GM21529 (cell line): Measurements from ENCODE around the gene THAP7.
A peak's percentile ranks its signal among the peaks of the same experiment; 100 is the strongest.

Experiments
- ATAC-seq: cut with Tn5 transposase; IDR thresholded peaks from one replicate; pipeline ENCODE4 v1.9.1; 2021; ENCODE audit not compliant: unreplicated experiment

The THAP7 gene

DNA sequence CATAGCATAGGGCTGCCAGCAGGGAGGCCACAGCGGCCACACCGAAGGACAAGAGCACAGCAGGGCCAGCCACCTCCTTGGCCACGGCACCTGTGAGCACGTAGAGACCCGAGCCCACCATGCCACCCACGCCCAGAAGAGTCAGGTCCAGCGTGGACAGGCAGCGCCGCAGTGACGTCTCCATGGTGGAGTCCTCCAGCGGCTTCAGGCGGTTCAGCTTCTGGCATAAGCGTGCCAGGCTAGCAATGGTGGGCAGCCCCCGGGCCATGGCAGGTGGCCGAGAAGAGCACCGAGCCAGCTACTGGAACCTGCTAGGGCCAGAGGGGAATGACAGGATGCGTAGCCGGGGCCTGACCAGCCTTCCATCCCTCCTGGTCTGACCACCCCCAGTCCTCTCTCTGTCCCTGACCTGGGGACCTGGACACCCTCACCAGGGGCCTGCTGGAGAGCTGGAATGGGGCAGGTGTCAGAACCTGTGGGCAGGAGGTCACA is 29.7 kb upstream of the THAP7 start:
- no peak for ATAC-seq

DNA sequence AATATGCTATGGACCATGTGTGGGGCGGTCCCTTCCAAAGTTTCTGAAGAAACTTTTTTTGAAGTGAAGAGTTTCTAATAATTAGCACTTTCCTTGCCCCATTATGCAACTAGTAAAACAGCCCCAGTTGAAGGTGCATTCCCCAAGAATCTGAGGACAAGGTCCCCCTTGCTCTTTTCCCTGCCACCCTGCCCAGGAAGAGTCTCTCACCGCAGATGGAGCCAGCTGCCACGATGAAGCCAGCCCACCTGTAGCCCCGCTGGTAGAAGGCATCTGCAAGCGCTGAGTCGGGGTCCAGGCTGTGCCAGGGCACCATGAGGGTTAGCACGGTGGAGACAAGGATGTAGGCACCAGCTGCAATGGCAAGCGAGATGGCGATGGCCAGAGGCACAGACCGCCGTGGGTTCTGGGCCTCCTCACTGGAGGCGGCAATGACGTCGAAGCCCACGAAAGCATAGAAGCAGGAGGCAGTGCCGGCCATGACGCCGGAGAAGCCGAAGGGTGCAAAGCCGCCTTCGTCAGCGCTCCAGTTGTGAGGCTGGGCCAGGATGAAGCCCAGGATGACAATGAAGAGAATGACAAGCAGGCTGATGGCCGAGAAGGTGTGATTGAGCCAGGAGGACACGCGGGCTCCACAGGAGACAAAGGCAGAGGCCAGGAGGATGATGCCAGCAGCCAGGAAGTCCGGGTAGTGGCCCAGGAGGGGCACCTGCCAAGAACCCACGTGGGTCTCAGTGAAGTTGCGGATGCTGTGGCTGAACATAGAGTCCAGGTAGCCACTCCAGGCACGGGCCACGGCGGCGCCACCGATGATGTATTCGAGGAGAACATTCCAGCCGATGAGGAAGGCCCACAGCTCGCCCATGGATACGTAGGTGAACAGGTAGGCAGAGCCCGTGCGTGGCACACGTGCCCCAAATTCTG is 29.0 kb upstream of the THAP7 start:
- no peak for ATAC-seq

DNA sequence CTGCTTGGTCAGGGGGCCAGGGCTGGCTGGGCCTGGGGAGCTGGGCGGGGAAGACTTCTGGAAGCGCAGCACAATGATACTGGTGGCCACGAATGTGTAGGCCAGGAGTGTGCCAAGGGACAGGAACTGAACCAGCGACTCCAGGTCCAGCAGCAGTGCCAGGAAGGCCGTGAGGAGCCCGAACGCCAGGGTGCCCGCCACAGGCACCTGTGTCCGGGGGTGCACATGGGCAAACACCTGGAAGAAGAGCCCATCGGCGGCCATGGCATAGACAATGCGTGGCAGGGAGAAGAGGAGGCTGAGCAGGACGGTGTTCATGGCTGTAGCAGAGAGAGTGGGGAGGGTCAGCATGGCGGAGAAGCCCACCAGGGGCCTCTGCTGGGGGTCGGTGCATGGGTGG is 28.1 kb upstream of the THAP7 start:
- no peak for ATAC-seq

DNA sequence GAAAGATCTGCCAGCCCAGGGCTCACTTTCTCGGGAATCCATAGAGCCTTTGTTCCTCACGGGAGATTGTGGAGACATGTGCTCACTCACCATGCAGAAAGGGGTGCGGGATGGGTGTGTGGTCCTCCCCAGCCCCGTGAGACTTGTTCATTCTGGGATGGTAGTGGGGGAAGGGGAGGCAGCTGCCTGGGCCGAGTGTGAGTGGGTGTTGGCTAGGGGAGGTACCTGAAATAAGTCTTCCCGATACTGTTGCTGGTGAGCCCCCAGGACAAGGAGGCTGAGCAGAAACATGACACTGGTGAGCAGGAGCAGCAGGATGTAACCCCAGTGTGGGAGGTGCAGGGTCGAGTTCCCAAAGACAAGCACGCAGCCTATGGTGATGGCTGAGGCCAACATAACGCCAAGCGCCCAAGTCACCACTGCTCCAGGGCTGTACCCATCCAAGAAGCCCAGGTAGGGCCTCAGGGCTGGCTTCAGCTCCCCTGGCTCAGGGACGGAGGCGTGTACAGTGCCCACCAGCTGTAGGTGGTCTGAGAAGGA is 27.6 kb upstream of the THAP7 start:
- no peak for ATAC-seq

DNA sequence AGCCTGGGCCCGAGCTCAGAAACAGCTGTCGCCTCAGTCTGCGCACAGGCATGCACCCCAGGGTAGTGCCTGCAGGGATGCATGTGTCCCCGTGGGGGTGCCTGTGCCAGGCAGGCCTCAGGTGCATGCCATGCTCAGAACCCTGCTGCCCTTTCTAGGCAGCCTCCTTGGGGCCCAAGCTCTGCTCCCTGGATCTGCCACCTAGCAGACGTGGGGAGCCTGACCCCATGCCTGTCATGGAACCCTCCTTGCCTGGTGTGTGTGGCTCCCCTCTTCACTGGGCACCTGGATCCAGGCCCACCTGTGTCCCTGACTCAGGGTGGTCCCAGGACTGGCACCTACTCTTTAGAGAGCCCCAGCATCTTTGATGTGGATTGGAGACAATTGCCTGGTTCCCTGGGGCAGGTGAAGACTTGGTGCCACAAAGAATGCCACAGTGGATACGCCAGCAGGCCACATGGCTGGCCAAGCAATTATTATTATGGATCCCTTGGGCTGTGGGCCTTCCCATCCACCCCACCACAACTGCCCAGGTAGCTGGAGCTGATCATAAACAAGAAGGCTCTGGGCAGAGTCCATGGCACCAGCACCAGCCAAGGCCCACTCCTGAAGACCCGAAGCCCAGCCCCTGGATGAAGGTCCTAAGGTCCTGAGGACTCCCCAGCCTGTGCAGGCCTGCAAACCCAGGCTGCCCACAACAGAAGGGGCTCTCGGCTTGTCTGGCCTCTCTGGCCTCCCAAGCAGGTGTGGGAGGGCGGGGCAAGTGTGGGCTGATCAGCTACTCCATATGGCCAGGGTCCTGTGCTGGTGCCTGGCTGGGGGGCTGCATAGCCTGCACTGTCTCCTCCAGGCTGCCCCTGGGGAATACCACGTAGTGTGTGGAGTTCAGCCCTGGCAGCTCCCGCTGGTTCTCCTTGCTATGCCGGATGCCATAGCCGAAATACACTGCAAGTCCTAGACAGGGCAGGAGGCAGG is 26.6 kb upstream of the THAP7 start:
- no peak for ATAC-seq

DNA sequence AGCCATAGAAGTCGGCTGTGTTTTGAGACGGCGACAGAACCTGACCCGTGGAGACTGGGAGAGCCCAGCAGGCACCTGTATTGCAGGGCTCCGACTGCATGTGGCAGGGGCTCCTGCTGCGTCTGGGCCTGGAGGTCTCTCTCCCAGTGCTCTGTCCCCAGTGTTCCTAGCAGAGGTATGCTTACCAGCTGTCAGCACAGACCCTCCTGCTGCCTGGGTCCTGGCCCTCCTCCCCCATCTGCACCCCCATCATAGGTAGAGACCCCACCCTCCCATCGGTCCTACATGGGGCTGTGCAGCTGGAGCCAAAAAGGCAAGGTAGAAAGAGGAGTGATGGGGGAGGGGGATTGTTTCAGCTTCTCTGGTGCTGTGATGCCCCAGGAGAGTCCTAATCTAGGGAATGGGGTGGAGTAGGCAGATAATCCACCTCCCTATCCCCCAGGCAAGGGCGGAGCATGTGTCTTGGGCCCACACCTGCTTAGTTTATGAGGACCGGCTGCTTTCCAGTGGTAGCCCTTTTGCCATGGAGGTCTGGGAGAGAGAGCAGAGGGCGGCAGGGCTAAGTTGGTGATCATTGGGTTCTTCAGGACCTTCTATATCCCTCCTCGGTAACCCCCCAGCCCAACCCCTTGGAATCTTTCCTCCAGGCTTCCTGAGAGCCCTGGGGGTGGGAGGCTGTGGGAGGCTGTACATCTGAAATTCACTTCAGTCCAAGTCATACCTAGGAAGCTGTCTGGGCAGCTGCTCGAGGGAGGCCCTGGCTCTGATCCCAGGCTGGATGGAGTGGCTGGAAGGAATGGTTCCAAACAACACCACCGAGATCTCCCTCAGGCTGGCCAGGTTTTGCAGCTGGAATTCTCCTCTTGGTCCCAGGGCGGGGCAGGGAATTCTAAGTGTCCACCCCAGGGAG is 25.1 kb upstream of the THAP7 start:
- no peak for ATAC-seq

DNA sequence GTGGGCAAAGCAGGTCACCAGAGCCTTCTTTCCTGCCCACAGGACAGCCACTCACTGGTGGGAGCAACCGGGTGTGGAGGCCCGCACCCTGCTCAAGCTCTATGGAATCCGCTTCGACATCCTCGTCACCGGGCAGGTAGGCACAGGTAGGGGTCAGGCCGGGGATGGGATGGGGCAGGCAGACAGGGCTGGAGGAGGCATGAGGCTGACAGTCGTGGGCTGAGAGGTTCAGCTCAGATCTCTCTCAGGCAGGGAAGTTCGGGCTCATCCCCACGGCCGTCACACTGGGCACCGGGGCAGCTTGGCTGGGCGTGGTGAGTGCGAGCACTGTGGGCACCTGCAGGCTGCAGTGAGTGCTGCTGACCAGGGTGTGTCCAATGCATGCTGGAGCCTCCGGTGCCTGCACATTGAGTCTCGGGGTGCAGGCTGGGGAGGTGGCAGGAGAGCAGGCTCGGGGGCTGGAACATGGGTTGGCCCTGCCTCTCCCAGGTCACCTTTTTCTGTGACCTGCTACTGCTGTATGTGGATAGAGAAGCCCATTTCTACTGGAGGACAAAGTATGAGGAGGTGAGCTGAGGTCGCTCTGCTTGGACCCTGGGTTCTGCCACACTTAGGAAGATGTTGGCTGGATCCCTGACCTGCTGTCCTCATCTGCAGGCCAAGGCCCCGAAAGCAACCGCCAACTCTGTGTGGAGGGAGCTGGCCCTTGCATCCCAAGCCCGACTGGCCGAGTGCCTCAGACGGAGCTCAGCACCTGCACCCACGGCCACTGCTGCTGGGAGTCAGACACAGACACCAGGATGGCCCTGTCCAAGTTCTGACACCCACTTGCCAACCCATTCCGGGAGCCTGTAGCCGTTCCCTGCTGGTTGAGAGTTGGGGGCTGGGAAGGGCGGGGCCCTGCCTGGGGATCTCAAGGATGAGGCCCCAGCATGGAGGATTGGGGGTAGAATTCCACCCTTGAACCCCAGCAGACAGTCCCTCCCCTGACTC is 24.1 kb upstream of the THAP7 start:
- ATAC-seq, result no peak

DNA sequence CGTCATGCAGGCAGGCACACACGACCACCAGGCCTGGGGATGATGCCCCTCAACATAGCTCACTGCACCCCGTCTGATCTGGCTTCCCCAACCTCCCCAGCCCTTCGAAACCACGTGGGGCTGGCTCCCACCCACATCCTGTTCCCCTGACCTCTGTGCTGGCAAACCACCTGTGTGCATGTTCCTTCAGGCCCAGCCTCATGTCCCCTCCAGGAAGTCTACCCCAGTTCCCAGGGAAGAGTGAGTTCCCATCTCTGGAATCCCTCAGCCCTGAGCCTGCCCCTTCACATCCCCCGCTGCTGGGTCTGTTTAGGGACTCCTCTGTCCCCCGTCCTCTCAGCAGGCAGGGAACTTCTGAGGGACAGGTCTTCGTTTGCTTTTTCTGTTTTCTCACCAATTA is 23.3 kb upstream of the THAP7 start:
- ATAC-seq, result no peak

DNA sequence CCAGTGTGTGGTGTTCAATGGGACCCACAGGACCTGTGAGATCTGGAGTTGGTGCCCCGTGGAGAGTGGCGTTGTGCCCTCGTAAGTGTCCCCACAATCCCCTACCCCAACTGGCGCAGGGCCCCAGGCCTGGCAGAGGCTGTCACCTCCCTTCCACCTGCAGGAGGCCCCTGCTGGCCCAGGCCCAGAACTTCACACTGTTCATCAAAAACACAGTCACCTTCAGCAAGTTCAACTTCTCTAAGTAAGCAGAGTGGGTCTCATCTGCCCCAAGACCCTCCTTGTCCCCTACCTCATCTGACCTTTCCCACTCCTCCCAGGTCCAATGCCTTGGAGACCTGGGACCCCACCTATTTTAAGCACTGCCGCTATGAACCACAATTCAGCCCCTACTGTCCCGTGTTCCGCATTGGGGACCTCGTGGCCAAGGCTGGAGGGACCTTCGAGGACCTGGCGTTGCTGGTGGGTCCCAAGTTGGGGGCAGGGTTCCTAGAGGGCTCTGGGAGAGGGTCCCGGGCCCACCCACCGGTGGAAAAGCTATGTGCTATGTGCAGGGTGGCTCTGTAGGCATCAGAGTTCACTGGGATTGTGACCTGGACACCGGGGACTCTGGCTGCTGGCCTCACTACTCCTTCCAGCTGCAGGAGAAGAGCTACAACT is 21.2 kb upstream of the THAP7 start:
- ATAC-seq, result no peak

DNA sequence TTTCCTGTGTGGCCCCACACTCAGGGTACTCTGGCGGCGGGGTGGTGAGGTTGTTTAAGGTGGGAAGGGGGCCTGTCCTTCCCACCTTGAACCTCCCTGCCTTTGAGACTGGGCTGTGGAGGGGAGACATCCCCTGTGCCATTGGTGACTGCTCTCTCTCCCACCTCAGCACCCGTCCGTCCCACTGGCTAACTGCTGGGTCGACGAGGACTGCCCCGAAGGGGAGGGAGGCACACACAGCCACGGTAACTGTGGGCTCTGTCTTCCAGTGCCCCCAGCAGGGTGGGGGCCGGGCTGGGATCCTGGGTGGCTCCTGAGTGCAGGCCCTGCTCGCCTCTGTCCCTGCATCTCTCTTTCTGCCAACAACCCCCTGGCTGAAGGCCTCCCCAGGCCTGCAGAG is 20.6 kb upstream of the THAP7 start:
- ATAC-seq, result no peak

DNA sequence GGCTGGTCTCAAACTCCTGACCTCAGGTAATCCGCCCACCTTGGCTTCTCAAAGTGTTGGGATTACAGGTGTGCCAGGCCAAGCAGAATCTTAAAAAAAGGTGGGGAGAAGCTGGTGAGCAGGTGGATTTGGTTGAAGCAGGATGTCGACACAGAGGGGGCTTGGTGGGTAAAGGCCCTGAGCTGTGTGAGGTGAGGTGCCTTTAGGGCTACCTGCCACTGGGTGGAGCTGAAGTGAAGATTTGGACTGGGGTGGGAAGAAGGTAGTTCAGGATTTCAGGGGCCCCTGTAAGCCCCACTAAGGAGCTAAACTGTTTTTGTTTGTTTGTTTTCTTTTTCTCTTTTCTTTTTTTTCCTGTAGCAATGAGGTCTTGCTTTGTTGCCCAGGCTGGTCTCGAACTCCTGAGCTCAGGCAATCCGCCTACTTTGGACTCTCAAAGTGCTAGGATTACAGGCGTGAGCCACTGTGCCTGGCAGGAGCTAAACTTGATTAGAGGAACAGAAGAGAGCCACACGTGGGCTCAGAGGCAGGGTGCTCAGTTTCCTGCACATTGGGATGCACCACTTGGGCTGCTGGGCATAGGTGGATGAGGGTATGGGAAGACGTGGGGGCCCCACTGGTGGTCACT is 19.0 kb upstream of the THAP7 start:
- no peak for ATAC-seq

DNA sequence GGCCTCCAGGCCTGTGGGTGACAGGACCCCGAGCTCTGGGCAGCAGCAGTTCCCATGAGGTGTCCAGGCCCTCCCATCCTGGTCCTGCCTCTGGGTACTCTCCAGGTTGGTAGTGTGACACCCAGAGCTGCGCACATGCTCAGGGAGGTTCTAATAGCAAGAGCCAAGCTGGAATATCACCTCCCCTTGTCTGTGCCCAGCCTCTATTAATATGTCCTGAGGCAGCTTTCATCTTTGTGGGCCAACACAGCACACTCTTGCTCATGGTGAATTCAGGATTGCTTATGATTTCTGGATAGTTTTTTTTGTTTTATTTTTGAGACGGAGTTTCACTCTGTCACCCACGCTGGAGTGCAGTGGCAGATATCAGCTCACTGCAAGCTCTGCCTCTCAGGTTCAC is 16.4 kb upstream of the THAP7 start:
- no peak for ATAC-seq

DNA sequence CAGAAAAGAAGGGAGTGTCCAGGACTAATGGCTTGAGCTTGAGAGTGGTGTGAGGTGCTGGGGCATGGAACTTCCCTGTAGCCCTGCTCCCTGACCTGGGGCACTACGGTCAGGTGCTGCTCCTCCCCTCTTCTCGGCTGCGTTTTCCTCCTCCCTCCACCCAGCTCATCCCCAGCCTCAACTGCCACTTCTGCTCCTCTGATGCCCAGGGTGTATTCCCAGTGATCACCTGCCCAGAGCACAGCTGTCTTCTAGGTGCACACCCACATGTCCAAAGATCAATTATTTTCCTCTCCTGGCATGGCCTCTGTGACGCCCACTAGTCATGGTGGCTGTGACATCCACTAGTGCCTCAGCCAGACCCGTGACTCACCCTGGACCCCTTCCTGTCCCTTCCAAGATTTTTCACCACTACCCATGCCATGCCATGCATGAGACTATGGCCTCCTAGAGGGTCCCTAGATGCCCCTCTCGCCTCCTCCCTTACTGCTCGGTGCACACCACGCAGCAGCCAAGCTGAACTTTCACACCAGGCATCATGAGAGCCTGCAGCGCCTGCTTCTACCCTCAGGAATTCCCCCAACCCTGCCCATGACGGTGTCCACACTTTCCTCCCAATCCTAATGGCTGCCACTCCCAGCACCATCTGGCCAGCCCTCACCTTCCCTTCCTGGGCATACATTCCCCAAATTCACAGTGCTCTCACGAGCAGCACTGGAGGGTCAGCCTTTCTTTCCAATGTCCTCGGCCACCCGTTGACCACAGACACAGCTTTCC is 14.9 kb upstream of the THAP7 start:
- no peak for ATAC-seq

DNA sequence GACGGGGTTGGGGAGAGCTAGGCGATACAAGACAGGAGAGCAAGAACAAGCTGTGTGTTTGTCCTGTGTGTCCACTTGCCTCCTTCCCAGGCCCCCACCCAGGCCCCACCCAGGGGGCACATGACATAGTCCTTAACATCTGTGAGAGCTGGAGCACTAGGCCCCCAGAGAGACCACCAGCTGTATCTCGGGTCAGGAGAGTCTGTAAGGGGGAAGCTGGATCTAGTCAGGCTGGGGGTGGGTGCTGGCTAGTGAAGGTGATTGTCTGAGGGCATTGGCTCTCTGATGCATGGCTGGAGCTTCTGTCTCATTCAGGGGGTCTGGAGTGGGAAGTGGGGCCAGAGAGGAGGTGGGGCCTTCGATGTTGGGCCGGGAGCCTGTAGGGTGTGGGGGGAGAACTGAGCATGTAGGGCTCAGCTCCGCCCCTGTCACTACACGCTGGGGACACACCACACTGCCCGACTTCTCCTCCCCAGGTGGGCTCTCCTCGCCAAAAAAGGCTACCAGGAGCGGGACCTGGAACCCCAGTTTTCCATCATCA is 13.6 kb upstream of the THAP7 start:
- no peak for ATAC-seq

DNA sequence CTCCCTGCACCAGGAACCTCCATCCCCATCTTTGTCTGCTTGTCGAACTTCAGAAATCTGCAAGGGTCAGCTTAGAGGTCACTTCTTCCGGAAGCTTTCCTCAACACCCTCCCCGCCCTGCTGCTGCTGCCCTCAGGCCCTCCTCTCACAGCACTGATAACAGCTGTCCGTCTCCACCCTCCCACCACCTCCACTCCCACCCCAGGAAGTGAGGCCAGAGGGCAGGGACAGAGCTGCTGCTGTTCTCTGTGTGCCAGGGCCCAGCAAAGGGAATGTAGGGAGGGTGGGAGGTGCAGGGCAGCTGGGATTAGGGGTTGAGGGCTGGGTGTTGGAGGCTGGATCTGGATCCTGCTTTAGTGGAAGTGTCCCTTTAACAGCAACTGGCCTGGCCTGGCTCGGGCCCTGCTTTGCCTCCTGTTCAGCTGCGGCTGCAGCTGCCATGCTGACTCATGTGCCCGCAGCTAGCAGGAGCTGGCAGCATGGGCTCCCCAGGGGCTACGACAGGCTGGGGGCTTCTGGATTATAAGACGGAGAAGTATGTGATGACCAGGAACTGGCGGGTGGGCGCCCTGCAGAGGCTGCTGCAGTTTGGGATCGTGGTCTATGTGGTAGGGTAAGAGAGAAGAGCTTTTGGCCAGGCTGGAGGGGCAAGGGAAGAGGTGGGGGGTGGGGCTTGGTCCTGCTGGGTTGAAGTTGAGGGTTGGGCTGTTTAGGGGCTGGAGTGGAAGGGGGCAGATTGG is 13.0 kb upstream of the THAP7 start, which contains the start of gene P2RX6:
Gene P2RX6 (plus strand): TSS at position 440 of the 740 bp plus-strand sequence. CDS start 10 bp downstream, at position 450.
- ATAC-seq, result no peak

DNA sequence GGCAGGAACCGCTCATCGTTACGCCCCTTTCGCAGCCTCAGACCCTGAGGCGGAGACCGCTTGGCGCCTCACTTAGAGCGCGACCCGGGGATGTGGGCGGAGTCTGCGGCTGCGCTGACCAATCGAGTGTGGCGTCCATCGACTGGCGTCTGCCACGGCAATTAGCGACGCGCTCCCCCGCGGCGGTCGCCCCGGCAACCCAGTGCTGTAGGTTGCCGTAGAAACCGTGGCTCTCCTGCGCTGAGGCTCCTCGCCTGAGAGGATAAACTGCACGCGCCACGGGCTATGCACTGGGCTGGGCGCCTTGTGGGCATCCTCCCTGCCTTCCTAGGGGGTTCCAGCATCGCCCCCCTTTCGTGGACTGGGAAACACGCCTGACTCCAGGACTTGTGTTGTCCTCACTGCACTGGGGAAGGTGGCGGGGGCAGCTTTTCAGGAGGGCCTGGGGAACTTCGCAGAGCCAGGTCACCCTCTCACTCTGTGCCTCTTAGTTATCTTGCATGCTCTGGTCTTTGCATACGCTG is 12.3 kb upstream of the THAP7 start:
- peak; percentile 82 for ATAC-seq
